Right hindlimb (tissue), 1 donor: Measurements from ENCODE around the gene RNF224.
"Not testable (repeated sequence)": the region's sequence is repeated elsewhere in the genome, so short reads cannot be mapped to it uniquely, and the experiment has no call there.

Experiments
- DNase-seq: peaks from one replicate; pipeline ENCODE4 v3.0.0-alpha.2; 2018

RNF224 gene

DNA sequence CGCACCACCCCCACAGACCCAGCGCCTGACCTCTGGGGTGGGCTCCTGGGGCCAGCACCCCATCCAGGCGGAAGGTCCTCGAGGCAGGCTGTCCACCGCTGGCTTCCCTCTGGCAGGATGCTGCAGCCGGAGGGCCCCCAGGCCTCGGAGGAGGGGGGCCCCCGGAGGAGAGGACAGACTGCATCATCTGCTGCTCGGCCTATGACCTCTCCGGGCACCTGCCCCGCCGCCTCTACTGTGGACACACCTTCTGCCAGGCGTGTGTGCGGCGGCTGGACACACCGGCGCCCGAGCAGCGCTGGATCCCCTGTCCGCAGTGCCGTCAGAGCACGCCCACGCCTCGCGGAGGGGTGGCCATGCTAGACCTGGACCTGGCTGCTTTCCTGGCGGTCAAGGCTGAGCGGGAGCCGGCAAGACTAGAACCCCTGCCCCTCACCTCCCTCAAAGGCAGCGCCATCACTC lies 1.2 kb downstream of the RNF224 start:
- no peak for DNase-seq

DNA sequence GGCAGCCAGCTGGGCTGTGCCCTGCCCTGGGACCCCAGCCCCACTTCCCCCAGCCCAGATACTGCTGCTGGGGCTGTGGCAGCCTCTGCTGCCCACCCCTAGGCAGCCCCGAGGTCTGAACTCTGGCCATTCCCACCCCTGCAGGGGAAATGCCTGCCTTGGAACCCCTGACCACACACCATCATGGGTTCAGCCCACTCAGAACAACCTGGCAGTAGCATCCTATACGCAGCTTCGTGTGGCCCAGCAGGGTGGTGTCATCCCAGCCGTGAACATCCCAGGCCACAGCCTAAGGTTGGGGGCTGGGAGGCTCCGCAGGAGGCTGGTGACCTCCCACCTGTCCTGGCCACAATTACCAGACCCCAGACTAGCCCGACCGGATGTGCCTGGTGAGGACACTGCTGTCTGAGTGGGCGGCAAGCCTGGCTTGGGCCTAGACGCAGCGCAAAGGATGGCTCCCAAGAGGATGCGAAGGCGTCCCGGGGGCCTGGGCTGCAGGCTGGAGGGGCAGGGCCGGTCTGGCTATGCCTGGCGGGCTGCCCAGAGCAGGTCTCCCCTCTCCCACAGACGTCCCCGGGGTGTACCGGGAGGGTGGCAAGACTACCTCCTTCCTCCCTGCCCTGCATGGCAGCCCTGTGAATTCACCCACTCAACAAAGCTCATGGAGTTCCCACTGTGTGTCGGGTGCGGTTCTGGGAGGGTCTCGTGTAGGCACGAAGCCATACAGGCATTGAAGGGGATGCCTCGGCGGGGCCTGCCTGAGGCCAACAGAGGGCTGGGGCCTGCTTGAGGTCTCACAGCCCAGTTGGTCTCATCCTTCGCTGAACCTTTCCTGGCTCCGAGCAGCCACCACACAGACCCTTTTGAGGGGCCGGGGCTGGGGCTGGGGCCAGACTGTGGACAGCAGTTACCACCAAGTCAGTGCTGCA lies 1.9 kb downstream of the RNF224 start:
- DNase-seq, result no peak

DNA sequence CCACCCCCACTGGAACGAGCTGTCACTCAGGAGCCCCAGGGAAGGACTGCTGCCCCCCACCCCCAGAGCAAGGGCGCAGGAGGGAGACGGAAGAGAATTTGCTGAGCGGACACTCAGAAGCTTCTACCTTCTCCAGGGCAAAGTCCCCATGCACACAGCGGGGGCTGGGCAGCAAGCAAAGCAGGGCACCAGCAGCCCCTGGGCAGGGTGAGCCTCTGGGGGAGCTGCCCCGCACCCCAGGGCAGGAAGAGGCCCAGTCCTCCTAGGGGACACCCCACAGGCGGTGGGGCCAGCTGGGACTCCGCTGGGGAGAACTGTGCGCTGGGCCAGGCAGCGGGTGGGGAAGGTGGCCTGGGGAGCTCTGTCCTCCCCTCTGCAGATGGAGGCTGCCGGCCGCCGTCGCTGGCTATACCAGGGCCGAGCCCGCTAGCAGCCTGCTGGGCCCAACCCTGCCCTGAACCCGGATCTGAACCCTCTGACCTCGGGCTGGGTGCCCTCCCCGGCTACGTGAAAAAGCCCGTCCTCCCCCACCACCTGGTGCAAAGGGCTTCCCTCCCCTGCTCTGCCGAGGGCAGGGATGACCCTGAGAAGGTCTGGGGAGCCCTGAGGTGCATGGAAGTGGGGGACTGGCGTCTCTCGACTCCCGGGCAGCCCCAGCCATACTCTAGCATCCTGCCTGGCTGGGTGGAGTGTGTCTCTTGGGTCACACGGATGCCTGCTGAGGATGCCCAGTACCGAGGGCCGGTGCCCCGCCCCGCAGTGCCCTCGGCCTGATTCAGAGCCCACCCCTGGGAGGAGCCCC lies 2.8 kb downstream of the RNF224 start:
- DNase-seq, result no peak

DNA sequence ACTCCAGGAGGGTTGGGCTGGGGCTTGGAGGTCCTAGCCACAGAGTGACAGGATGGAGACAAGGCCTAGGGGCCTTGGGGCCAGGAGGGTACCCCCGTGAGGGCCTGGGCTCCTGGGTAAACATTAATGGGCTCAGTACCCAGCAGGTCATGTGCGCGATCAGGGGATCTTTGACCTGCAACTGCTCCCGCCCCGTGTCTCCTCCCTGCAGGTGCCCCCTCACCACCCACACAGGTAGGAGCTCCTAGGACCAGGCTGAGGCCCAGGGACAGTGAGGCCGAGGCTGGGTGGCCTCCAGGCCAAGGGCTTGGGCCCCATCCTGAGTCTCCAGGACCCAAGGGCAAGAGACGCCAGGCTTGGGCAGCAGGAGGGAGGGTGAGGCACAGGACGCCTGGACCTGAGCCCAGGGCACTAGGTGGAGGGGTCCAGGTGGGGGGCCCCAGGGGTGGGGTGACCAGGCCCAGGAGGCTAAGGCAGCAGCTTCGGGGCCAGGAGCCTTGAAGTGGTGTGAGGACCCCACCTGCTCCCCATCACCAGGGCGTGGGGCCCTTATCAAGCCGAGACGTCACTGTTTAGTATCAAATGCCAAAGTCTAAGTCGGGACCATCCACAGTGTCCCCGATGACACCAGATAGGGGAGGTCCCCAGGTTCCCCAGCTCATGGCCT lies 3.5 kb downstream of the RNF224 start, which contains the start of gene SLC34A3:
Gene SLC34A3 (plus strand): TSS at position 197 of the 667 bp plus-strand sequence. CDS start 802 bp downstream, outside the sequence.
- DNase-seq, result no peak

DNA sequence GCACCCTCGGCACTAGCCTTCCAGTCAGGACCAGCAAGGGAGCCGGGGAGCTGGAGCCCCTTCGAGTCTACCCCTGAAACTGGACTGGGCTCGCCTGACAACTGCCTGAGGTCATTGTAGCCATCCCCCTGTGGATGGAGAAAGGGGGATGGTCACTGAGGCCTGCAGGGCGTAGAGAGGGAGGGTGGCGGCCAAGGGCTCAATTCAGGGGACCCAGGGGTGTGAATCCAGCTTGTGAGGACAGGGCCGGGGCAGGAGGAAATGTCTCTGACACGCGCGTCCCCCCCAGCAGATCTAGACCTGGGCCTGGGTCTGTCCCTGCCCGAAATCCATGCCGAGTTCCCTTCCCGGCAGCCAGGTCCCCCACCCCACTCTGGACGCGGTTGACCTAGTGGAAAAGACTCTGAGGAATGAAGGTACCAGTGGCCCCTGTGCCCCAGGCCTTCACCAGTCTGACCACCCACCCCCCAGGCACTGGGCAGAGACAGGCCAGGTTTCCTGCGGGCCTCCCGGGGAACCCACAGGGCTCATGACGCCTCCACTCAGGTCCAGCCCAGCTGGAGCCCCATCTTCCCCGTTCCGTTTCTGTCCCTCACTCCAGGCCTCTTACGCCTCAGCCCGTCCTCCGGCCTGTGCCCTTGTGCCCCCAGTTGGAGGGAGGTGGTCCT lies 4.2 kb downstream of the RNF224 start:
- no peak for DNase-seq

DNA sequence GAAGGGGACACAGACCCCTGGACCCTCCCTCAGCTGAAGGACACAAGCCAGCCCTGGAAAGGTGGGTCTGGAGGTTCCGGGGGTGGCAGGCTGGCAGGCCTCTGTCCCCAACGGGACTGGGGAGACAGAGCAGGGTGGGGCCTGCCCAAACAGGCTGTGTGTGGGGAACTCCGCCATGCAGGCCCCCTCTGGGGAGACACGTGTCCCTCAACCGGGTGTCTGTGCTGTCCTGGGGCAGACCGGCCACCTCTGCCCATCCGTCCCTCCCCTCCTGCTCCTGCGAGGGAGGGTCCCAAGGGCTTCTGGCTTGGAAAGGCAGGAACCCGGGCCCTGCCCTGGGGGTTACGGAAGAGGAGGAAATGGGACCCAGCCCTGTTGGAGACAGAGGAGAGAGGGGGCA lies 4.8 kb downstream of the RNF224 start:
- DNase-seq, result no peak

DNA sequence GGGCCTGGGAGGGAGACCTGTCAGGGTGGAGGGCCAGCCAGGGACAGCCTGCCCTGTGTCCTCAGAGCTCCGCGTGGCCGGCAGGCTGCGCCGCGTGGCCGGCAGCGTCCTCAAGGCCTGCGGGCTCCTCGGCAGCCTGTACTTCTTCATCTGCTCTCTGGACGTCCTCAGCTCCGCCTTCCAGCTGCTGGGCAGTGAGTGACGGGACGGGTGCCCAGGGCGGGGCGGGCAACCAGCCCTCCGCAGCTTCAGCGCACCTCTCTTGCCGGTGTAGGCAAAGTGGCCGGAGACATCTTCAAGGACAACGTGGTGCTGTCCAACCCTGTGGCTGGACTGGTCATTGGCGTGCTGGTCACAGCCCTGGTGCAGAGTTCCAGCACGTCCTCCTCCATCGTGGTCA lies 5.2 kb downstream of the RNF224 start:
- no peak for DNase-seq

DNA sequence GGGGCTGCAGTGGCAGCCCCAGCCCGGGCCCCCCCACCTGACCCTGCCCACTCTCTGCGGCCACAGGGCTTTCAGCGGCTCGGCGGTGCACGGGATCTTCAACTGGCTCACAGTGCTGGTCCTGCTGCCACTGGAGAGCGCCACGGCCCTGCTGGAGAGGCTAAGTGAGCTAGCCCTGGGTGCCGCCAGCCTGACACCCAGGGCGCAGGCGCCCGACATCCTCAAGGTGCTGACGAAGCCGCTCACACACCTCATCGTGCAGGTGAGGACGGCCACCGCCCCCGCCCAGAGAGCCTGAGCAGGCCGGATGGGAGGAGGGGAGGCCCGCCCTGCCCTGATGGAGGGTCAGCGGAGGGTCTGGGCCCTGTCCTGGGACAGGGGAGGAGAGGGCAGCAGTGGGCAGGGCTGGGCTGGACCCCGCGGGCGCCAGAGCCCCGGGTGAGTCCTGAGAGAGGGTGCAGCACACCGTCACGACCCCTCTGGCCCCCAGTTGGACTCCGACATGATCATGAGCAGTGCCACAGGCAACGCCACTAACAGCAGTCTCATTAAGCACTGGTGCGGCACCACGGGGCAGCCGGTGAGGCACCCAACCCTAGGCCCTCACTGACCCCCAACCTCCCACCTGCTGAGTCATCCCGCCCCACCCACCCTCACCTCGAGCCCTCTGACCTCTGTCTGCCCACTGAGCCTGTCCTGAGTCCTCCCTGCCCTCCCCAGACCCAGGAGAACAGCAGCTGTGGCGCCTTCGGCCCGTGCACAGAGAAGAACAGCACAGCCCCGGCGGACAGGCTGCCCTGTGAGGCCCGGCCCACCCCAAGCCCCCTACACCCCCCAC lies 6.1 kb downstream of the RNF224 start:
- no peak for DNase-seq

DNA sequence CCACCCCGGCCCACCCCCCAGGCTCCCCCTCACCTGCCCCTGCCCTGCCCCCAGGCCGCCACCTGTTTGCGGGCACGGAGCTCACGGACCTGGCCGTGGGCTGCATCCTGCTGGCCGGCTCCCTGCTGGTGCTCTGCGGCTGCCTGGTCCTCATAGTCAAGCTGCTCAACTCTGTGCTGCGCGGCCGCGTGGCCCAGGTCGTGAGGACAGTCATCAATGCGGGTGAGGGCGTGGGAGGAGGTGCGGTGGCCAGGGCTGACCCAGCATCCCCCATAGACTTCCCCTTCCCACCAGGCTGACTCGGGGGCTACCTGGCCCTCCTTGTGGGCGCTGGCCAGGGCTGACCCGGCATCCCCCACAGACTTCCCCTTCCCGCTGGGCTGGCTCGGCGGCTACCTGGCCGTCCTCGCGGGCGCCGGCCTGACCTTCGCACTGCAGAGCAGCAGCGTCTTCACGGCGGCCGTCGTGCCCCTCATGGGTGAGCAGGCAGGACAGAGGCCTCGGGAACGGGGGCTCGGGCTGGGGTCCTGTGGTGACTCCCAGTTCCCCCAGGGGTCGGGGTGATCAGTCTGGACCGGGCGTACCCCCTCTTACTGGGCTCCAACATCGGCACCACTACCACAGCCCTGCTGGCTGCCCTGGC lies 6.9 kb downstream of the RNF224 start:
- DNase-seq, result no peak

DNA sequence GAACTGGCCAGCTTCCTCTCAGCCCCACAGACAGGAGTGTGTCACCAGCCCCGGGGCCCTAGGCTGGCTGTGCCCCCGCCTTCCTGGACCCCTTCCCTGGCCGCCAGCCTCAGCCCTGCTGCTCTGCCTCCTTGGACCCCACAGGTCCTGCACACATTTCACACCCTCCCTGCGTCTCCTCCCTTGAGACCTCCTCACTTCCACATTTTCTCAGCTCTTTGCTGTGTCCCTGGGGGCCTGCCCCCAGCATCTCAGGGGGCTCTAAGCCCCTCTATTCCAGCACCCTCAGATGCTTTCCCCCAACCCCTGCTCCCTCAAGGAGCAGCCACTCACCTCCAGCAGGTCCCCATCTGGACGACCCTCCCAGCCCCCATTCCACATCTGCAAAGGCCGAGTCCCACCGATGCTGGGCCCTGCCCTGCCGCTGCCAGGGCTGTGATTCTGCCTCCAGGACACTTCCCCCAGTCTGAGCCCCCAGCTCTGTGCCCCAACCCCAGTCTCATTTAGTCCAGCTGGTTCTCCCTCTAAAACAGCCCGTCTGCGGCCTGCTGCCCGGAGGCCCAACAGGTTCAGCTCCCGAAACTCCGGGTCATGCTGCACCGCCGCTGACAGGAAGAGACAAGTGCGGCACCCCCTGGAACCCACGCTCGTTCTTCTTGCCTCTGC lies 7.6 kb downstream of the RNF224 start:
- no peak for DNase-seq

DNA sequence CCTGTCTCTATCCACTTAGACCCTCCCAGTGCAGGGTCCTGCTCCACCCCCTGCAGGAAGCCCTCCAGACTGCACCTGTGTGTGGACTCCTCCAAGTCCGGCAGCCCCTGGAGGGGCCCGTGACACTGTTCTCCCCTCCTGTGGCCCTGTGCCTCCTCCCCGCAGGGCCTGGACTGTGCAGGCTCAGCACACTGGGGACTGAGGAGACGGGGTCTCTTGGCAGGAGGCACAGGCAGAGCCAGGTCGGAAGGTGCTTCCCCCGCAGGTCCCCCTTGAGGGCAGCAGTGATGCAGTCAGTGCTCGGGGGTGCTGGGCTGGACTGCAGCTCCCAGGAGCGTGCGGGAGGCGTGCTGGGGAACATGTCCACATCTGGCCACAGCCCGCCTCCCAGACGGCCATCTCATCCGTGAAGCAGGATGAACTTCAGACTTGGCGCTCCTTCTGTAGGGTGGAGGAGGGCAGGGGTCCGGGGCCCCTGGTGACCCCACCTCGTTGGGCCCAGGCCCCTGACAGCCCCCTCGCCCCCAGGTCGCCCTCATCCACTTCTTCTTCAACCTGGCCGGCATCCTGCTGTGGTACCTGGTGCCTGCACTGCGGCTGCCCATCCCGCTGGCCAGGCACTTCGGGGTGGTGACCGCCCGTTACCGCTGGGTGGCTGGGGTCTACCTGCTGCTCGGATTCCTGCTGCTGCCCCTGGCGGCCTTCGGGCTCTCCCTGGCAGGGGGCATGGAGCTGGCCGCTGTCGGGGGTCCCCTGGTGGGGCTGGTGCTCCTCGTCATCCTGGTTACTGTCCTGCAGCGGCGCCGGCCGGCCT lies 8.3 kb downstream of the RNF224 start:
- DNase-seq, result no peak

DNA sequence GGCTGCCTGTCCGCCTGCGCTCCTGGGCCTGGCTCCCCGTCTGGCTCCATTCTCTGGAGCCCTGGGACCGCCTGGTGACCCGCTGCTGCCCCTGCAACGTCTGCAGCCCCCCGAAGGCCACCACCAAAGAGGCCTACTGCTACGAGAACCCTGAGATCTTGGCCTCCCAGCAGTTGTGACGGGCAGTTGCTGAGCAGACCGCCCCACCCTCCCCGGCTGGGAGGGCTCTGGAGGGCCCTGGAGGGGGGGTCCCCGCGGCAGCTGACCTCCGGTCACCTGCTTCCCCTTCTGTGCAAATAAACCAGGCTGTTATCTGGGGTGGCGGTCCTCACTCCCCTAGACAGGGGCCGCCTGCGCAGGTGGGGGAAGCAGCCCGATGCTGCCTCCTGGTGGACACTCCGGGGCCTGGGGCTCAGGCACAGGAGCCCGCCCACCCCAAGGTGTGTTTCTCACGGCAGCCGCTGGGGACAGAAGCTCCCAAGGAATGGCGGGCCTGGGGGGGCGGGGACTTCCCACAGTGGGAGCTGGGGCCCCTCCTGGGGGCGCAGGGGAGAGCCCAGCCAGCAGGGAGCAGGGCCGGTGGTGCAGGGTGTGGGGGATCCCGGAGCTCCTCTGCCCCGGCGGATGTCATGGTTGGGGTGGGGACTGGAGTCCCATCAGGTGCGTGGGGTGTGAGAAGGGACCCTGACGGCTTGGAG lies 9.1 kb downstream of the RNF224 start:
- DNase-seq, result peak; percentile 85

DNA sequence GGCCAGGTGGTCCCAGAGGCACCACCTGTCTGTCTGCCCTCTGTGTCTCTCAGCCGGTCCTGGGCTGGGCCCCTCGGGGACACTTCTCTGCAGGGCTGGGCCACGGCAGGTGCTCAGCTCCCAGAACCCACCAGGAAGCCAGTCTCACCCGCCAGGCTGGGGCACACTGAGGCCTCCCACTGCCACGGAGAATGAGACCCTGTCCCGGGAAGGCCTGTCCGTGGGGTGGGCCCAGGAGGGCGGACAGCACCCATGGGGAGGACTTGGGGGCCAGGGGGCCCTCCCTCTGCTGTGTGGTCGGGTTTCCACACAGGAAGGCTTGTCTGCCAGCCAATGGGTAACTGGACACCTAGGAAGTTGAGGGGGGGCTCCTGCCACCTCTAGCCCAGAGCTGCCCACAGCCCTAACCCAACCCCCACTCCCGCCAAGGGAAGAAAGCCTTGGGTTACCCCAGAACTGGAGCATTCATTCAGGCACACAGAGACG lies 9.7 kb downstream of the RNF224 start:
- no peak for DNase-seq

DNA sequence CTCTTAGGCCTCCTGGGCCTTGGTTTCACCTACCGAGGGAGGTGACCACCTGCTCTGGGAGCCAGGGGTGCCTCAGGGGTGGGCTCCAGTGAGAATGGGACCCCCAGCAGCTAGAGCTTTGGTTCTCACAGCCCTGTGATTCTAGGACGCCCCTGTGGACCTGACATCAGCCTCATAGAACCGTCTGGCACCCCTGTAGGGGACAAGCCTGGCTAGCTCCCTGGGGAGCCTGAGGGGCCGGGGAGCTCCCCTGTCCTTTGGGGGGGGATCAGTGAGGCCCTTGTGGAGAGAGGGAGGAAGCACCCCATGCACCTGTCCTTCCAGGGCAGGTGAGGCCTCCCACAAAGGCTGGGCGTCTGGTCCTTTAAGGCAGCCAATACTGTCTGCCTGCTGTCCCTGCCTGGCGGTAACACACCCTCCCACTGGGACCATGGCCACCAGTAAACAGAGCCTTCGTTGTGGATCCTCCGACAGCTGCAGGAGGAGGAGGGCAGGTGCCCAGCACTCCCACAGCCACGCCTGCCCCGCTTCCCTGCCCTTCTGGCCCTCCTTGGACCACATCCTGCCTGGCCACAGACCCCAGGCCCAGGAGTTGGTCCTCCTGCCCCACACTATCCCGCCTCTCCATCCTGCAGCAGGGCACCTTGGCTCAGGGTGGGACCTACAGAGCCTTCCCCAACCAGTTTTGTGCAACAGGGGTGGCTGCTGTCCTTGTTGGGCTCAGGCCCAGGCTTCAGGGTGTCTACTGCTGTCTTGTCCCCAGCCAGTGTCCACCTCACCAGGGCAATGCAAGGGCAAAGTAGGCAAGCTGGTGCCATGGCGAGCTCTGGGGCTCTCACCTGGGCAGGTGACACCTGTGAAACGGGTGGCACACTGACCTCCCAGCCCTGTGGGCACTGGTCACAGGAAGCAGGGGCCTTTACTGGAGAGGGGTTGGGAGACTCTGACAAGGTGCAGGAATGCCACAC lies 10.7 kb downstream of the RNF224 start:
- peak; percentile 63 for DNase-seq

DNA sequence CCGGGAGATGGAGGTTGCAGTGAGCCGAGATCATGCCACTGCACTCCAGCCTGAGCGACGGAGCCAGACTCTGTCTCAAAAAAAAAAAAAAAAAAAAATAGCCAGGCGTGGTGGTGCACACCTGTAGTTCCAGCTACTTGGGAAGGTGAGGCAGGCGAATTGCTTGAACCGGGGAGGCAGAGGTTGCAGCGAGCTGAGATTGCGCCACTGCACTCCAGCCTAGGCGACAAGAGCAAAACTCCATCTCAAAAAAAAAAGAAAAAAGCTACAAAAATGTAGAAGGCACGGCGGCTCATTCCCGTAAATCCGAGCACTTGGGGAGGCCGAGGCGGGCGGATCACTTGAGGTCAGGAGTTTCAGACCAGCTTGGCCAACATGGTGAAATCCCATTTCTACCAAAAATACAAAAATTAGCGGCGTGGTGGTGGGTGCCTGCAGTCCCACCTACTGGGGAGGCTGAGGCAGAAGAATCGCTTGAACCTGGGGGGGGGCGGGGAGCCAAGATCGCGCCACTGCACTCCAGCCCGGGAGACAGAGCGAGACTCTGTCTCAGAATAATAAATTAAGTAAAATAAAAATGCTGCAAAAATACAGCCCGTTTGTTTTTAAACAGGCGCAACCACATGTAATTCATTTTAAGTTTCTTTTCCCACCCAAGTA lies 12.4 kb downstream of the RNF224 start:
- not testable (repeated sequence) for DNase-seq

DNA sequence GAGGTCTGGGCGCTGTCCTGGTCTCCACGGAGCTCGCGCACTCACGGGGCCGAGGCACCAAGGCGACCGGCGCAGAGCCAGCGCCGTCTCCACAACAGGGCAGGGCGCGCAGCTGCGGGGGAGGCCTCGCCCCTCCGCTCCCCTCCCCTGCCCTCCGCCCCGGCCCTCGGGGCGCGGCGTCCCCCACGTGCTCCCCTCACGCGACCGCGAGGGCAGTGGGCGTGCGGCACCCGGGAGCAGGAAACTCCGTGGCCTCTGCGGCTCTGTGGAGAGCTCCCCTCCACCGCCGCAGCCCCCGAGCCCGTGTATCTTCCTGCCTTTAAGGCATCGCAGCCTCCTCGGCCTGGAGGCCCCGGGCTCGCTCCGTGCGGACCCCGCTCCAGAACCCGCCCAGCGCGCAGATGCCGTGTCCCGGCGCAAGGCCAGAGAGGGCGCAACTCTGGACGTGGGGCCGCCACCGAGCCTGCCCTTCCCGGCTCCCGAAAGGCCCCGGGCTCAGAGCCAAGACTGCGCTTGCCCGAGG lies 13.1 kb downstream of the RNF224 start:
- DNase-seq, result peak; percentile 85
